Suppressor macrophage treated with lipopolysaccharide for 4 hours (primary cell): Measurements from ENCODE around the gene PTPRQ.
A peak's percentile ranks its signal among the peaks of the same experiment; 100 is the strongest.

Experiments used
- DNase-seq: peaks from one replicate; pipeline ENCODE4 v3.0.0-alpha.2; 2020

The PTPRQ gene

DNA sequence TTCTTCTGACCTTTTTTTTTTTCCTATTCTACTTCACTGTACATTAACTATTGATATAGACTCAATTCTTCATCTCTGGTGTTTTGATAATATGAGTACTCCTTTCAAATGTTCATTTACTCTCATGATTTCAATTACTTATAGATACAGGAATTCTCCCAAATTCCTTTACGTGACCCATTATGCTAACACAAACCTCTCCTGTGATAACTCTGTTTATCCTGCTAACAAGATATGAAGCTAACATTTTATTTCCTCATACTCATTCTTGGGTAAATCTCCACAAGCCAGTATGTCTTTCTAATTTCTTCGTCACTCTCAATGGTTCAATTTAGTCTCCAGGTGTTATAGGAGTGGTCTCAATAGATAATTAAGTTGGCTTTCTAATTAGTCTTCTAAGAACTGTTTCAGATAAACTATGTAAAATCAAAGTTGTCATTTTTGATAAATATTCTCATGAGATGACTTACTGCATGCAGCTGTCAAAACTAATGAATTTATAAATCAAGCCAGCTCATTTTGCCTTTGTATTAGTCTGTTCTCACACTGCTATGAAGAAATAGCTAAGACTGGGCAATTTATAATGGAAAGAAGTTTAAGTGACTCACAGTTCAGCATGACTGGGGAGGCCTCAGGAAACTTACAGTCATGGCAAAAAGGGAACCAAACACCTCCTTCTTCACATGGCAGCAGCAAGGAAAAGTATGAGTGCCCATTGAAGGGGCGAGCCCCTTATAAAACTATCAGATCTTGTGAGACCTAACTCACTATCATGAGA, 132.8 kb downstream of the PTPRQ start:
- no peak for DNase-seq

DNA sequence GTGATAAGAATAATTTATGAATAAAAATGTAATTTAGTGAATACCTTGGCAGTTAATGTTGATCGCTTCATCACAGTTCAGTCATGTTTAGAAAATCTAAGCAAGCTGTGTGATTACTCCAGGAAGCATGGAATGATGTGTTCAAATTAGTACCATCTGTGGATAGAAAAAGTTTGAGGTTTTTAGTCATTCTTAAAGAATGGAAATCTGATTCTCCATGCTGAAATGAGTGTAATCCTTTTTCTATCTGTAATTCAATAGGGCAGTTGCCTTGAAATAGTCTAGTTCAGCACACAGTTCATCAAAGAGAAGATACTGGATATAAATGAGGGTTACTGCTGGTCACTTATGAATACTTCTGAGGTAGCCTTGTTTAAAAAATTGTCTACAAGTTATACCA, 136.2 kb downstream of the PTPRQ start:
- DNase-seq, result no peak

DNA sequence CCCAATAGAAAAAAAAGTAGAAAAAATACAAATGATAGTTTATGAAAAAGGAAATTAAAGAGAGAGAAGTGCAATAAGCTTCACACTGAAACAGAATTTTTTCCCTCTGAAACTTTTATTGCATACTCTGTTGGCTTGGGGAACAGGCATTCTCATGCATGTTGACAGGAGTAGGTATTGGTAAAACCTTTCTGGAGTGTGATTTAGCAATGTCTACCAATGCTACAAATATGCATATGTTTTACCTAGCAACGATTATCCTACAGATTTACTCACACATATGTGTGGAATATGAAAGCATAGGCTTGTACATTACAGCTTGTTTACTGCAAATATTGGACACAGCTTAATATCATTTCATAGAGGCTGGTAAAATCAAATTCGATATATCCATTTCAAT, 137.7 kb downstream of the PTPRQ start:
- DNase-seq, result no peak

DNA sequence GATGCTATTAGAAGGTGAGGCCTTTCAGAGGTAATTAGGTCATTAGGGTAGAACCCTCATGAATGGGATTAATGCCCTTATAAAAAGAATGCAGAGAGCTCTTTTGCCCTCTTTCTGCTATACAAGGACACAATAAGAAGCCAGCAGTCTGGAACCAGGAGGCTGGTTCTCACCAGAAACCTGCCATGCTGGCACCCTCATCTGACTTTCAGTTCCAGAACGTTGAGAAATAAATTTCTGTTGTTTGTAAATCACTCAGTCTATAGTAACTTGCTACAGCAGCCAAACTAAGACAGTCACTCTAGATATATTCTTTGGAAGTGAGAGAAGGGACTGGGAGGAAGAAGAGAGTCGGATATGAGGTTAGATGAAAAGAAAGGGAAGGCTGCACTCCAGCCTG, 138.4 kb downstream of the PTPRQ start:
- DNase-seq, result no peak

DNA sequence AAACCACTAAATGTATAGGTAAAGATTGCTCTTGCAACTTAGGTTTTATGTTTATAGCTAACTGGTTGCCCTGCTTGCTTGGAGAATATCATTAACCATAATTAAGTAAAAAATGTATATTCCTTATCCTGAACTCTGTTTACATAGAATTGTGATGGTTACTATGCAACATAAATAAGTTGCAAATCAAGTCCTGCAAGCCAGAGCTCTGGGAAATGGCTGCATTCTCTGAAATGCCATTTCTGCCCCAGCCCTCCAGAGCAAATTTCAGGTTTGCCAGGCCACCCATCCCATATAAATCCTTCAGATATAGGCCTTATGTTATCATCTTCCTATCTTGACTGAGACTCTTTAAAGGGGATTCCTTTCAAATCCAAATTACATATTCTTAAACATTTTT, 145.0 kb downstream of the PTPRQ start:
- no peak for DNase-seq

DNA sequence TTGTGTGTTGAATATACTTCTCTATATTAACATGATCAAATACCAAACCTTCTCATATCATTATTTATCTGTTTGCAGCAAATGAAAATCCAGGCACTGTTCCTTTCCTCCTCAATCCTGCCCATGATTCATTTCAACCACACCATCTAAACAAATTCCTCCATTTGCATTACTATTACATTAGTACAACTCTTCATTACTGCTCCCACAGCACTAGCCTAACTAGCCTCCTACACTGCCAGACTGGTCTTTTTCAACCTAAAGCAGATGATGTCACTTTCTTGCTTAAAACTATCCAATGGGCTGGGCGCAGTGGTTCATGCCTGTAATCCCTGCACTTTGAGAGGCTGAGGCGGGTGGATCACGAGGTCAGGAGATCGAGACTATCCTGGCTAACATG, 146.1 kb downstream of the PTPRQ start:
- no peak for DNase-seq

DNA sequence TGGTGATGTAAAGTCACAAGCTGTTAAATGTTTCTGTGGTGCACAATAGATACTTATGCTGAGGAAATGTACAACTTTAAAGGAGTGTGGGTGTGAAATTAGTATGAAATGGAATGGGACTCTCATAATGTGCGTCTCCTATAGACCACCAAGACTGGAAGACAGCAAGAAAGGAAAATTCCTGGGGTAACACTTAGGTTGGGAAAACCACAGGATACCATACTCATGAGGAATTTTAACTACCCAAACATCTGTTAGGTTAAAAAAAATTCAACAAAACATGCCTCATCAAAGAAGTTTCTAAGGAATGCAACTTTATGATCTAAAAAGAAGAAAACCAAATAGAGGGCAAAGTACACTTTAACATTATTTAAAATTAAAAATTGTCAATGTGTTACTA, 149.7 kb downstream of the PTPRQ start:
- DNase-seq, result no peak

DNA sequence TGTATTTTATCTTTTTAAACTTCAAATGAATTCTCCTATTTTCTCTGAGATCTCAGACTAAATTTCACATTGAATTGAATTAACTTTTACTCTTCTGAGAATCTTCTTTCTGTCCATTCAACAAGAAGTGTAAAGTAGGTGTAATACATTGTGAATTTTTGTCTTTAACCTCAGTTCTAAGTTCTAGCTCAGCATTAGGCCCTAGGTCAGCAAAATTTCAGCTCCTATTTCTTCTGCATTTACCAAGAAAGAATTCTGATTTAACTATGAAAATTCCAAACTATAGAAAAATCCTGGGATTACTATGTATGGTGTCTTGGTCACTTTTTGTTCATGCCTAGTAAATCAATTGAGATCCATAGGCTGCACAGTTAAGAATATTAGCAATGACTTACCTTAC, 152.5 kb downstream of the PTPRQ start:
- DNase-seq, result no peak

DNA sequence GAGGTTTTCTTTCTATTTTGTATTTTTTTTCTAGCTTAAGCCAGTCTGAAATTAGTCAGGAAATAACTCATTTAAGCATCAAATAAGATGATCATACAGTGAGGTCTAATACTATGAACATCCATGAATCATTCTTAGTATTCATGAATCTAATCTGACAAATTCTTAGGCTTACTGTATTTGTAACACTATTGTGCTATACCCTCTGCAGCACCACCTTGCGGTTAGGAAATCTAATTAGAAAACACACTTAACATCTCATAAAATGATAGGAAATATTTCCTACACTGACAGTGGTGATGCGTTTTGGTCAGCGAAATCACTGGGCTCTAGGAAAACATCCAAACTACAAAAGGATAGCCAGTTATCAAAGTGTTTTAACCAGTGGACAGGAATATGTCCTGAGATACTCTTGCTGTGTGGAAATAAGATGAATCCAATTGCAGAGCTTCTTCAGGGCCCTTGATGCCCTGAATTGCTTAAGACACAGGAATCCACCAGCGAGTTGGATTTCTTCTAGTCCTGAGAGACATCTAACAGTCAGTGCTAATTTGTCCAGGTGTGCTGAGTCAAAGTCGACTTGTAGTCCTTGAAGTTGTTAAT, 154.1 kb downstream of the PTPRQ start:
- peak; percentile 2 for DNase-seq

DNA sequence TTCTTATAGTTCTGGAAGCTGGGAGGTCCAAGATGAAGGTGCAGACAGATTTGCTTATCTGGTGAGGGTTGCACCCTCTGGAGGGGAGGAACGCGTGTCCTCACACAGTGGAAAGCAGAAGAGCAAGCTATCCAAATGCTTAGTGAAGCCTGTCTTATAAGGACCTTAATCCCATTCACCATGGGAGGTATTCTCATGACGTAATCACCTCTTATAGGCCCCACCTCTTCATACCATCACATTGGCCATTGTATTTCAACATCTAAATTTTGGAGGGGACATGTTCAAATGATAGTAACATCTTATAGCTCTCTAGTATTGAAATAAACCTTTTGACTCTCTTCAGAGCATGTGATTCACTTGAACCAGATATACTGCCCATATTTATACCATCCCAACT, 158.4 kb downstream of the PTPRQ start:
- DNase-seq, result no peak

DNA sequence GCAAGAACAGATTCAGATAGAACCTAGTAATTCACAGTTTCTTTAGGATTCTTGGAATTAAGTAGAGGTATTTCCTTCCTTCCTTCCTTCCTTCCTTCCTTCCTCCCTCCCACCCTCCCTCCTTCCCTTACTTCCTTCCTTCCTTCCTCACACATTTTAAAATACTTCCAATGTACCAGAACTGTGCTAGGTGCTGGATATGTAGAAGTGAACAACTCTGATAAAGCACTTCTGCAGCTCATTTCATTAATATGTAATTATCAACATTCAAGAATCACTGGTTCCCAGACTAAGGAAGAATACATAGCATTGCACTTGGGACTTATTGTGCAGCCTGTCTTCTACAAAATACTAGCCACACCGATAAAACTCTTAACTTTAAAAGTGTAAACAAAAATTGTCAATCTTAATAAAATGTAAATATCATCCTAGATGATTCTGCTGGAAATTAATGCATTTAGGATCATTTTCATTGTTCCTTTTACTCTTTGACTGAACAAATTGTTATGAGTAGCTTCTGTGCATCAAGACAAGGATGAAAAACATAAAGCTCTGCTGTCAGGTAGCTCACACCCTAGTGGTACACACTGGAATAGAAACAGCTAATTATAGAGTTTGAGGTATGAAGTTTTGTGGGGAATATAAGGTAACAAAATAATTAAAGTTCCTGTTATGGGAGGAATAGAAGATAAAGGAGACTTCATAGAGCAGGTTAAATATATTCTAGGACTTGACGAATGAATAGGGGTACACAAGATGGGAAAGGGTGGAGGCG, 163.5 kb downstream of the PTPRQ start:
- no peak for DNase-seq

DNA sequence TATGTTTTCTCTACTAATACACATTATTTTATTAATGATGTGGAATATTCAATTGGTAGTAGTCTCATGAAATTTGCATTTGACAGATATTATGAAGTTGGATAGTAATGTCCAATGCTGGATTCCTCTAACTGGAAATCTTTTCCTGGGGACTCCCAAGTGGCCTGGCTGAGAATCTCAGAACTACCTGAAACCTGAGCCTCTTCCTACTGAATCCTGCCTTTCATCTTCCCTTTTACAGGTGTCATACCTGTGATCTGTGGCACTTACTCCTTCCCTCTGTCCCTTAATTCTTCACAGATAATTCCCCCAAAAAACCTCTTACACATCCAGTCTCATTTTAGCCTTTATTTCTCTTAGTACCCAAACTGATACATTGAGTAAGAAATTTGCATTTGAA, 173.7 kb downstream of the PTPRQ start:
- DNase-seq, result no peak

DNA sequence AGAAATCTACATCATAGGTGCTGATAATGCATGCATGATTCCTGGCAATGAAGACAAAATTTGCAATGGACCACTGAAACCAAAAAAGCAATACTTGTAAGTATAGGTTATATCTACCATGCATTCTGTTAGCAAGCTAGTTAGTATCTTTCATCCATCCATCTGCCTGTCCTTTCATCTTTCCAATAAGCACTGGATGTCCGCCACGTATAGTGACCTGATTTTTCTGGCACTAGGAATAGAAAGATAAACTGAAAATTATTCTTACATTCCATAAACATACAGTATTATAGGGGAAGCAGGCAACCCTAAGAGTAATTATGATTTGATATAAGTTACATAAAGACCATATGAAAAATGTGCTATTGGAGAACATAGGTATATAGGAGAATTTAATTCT, 176.2 kb downstream of the PTPRQ start:
- no peak for DNase-seq

DNA sequence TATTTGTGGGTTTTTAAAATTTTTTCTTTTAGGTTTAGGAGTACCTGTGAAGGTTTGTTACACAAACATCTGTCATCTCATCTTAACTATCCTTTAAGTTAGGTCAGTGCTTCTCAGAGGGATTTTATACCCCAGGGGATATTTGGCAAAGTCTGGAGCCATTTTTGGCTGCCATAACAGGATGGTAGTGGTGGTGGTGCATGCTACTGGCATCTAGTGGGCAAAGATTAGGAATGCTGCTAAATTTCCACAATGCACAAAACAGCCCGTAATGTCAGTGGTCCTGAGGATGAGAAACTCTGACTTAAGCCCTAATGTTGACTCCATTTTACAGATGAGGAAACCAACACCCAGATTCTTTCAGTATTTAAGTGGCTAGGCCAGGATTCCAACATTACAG, 178.2 kb downstream of the PTPRQ start:
- DNase-seq, result no peak

DNA sequence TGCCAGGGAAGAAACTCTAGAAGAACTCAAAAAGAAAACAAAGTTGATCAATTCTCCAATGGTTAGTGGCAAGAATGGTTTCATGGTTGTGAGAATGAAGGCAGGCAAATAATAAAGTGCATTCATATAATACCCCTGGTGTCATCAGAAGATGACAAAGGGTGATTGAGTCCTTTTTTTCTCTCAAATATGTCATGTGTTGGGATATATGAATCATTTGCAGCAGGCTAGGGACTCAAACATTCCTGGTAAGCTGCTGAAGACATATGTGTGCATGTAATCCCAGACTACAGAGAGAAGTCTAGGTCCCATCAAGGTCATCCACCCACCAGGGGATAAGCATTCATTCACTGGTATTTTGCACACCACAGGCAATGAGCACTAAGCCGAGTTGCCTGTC, 181.0 kb downstream of the PTPRQ start:
- no peak for DNase-seq

DNA sequence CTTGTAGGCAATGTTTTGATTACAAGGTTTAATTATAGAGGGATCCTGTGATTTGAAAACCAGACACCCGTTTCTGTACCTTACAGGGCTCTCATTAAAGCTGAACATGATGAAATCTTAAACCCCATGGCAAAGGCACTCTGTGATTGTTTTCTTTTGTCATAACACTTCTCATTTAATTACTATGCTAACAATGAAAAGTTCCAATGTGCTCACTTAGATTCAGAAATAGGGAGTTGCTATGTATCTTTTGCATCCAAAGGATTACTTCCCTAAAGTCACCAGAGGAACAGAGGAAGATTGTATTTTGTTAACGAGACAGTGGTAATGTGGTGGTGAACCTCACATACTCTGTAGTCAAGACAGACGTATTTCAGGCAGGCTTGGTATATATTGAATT, 181.9 kb downstream of the PTPRQ start:
- DNase-seq, result no peak

DNA sequence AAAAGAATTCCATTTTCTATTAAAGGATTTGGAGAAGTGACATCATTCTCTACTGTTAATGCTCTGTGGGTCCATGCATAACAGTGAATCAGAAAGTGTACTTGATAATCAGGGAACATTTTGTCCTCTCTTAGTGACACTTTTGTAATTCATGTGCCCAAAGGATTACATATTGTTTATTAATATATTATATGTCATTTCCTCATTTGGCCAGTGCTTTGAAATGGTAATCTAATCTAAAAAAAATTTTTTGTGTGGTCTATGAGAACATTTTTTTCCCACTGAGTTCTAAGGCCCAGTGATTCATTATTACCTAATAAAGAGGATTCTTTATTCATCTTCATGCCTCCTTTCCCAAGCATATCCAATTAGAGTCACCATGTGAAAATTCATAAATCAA, 183.7 kb downstream of the PTPRQ start:
- no peak for DNase-seq

DNA sequence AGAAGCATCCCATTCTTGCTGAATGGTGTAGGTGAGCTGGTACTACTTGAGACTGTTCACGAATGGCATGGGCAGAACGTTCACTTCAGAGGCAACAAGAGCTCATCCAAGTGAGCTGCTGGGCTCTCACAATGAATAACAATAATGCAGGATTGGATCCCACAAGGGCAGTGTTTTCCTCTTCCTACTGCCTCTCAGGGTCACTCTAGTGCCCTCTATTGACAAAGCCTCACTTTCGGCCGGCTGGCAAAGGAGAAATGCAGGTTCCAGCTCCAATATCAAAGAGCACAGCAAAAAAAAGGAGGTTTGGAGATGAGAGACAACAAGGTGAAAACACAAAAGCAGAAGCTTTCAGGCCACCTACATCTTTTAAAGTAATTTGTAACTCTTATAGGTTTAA, 188.8 kb downstream of the PTPRQ start:
- DNase-seq, result peak; percentile 2

DNA sequence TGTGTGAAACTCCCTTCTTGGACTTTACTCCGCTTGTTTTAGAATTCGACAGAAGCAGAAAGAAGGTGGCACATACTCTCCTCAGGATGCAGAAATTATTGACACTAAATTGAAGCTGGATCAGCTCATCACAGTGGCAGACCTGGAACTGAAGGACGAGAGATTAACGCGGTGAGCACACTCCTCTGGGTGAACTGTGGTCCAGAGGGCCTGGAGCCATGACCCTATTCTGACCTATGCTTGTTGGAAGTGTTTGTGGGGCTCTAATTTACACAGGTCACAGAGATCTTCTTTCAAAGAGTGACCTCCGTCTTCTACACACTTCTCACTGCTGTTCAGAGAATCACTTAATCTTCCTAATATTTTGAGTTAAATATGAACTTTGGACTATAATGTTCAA, 190.9 kb downstream of the PTPRQ start:
- no peak for DNase-seq

DNA sequence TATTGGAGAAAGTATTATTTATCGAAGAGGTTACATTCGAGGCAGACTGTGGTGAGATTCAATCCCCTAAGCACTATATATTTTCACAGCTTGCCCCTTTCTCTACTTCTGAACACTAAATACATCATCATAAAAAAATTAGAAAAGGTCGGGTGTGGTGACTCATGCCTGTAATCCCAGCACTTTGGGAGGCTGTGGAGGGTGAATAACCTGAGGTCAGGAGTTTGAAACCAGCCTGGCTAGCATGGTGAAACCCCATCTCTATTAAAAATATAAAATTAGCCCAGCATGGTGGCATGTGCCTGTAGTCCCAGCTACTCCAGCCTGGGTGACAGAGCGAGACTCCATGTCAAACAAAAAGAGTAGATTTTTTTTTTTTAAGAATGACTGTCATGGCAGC, 192.8 kb downstream of the PTPRQ start:
- DNase-seq, result no peak

DNA sequence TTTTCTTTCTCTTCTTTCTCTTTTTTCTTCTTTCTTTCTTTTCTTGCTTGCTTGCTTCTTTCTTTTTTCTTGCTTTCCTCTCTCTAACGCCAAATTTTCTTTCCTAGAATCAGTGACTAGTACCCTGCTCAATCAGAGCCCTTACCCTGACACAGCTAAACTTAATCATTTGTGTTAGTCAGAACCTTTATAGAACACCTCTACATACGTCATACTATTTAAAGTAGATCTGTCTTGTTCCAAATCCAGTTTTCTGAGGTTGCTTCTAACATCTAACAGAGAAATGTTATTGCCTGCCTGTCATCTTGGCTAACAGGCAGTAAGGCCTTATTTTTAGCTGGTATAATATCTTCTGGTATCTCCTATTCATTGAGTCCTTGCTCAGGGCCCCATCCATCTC, 197.9 kb downstream of the PTPRQ start:
- no peak for DNase-seq

DNA sequence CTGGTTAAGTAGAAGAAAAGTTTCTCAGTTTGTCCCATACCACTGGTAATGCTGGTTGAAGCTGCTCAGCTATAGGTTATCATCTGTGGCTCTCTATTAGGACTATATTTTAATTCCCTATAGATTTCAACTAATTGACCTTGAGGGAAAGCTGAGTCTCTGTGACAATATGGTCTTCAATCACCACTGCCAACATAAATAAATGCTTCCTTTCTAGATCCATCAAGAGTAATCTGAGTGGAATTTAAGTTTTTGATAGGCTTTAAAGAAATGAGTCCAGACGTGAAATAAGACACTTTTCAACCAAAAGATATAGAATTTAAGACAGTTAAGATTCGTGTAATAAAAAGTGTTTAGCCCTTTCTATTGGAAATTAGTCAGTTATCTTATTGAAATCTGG, 199.9 kb downstream of the PTPRQ start:
- DNase-seq, result no peak

DNA sequence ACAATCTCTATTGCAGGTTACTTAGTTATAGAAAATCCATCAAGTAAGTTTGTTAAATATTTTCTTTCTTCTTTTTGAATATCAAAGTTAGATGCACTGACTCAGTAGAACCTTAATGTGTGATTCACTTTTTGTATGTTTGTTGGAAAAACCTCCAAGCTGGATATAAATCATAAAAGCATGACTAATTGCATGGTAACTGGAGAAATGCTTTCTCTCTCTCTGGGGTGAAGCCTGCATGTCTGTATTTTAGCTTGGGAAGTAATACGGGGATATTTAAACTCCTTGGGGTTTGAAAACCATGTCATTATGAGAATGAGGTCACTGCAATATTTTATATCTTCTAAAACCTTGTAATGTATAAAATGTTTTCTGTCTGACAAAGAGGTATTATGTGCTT, 204.8 kb downstream of the PTPRQ start:
- no peak for DNase-seq

DNA sequence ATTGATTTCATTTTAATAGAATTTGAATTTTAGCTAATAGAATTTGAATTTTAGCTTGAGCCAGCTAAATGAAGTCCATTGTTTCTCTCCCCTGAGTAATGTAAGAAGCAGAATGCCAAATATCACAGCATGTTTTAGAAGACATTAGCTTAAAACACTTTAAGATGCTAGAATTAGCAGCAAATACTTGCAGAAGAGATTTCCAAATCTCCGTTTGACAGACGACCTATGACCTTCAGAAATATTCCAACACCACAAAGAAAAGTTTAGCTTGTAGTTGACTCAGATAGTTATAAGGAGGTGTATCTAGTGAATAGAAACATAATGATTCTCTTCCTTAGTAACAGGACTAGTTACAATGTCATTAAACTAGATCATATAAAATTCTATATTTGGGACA, 211.7 kb downstream of the PTPRQ start:
- DNase-seq, result no peak
